ENCODE results near the gene COX8A. TPM values are rescaled to one million over a fixed set of nuclear protein-coding genes. Genes with fewer than 3 reads are reported as not detected.

COX8A gene
- polyA plus RNA-seq, 3 donors, result 264 to 345 (median 336) TPM

DNA sequence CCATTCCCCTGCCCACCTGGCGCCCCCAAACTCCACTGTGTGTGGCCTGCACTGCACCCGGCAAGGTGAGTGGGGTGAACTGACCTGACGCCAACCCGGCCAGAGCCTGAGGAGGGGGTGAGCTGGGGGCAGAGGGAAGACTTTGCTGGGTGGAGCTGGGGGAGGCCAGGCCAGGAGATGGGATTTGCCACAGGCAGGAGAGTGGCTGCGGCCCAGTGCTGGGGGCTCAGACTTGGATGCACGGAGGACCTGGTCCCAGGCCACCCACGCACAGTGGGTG, 43.5 kb downstream of the COX8A start:
- DNase-seq, result no peak

DNA sequence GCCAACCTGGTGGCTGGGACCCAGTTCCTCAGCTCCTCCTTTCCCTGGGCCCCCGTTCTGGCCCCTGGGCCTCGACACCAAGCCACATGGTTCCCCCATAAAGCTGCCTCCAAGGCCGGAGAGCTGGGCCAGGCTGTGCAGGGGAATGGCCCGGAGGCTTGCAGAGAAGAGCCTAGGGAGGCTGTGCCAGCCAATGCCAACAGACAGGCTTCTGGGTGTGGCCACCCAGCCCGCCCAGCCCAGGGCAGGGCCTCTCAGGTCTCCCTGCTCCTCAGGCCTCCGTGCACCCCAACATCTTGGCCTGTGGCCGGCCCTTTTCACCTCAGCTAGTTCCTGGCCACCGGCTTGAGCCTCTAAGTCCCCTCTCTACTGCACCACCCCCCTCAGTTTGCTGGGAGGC, 43.9 kb downstream of the COX8A start:
- DNase-seq, result no peak

DNA sequence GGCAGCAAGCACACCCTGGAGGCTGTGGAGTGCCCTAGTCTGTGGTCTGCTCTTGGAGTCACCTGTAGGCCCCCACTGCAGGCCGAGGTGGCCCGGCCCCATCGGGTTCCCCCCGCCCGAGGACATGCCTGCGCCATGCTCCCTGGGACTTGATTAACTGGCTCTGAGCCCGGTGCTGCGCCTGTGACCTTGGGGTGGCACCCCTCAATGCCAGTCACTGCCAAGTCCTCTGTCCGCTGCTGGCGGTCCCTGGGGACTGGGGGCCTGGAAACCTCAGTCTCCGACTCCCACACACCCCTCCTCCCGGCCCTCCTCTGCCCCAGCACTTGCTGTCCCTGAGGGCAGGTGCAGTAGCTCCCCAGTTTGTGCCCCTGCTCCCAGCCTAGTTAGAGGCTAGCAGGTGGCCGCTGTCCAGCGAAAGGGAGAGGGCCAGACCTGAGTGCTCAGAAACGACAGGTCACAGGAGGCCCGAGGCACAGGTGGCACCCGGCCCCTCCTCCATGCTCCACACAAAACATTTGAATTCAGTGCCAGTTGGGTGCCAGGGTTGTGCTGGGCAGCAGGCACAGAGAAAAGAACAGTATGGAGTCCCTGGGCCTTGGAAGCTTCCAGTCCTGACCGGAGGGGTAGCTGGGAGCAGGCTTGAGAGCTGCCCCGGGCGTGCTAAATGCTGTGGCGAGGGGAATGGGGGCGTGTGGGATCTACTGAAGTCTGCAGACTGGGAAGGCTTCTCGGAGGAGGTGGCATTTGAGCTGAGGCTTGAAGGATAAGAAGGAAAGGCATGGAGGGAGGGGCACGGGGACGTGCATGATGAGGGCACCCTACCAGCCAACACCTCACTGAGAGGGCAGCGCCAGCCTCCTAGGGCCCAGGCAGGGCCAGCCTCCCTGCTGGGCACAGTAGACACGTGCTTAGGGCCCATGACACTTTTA, 45.0 kb downstream of the COX8A start:
- no peak for DNase-seq

DNA sequence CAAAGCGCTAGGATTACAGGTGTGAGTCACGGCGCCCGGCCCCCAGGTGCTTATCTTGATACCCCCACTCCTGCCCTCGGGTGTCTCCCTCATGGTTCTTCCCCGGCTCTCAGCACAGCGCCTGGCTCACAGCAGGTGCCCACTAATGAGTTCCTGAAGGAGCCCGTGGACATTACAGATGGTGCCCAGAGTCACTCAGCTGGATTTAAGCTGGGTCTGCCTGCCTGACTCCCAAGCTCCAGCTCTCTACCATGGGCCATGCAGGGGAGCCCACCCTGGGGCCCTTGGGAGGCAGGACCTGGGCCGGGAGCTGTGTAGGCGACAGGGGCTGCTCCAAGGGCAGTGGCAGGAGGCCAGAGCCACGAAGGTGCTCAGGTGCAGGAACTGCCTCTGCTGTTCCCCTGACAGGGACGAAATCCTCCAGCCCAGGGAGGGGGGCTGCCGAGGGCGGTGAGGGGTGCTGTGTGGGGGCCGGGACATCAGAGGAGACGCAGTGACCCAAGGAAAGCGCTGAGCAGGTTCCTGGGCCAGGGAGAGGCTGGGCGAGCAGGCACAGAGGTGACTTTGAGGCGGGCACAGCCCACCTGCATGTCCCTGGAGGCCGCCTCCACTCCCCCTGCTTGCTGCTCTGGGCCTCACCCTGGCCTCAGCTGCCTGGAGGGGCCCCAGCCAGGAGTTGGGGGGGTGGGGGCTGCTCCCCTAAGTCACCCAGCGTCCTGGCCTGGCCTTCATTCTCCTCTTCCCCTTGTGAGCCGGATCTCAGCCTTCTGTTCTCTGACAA, 46.7 kb downstream of the COX8A start:
- no peak for DNase-seq

DNA sequence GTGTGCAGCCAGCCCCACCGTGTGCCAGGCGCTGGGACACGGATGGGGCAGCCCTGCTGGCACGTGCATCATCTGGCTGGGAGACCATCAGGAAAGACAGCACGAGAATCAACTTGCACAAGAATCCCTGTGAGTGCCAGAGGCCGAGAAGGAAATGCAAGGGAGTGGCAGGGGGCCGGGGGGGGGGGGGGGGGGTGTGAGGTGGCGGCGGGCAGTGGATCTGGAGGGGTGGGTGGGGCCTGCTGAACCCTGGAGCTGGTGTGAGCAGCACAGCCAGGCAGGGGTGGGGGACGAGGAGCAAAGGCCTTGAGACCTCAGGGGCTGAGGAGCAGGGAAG, 47.3 kb downstream of the COX8A start:
- no peak for DNase-seq

DNA sequence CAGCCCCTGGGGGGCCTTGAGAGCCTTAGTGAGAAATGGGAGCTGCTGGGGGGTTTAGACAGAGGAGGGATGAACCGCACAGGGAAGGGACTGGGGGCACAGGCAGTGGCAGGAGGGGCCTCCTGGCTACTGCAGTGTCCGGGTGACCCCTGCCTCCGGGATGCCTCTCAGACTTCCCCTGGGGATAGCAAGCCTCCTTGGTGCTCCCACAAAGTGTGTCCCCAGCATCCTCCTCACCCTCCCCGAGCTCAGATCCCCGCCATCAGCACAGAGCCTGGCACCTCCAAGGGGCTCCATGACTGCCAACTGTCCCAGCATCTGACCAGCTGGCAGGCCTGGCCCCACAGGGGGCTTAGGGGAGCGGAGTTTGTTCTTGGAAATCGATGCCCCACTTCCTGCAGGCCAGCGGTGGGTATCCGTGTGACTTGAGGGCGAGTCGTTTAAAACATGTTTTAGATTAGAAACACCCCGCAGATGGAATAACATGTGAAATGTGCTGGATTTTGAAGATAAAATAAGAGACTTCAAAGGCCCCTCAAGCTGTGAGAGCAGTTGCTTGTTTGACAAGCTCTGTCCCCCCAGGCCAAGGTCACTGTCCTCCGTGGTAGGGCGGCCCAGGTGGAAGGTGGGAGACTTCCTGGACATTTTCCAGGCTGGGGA, 47.8 kb downstream of the COX8A start:
- DNase-seq, result no peak

DNA sequence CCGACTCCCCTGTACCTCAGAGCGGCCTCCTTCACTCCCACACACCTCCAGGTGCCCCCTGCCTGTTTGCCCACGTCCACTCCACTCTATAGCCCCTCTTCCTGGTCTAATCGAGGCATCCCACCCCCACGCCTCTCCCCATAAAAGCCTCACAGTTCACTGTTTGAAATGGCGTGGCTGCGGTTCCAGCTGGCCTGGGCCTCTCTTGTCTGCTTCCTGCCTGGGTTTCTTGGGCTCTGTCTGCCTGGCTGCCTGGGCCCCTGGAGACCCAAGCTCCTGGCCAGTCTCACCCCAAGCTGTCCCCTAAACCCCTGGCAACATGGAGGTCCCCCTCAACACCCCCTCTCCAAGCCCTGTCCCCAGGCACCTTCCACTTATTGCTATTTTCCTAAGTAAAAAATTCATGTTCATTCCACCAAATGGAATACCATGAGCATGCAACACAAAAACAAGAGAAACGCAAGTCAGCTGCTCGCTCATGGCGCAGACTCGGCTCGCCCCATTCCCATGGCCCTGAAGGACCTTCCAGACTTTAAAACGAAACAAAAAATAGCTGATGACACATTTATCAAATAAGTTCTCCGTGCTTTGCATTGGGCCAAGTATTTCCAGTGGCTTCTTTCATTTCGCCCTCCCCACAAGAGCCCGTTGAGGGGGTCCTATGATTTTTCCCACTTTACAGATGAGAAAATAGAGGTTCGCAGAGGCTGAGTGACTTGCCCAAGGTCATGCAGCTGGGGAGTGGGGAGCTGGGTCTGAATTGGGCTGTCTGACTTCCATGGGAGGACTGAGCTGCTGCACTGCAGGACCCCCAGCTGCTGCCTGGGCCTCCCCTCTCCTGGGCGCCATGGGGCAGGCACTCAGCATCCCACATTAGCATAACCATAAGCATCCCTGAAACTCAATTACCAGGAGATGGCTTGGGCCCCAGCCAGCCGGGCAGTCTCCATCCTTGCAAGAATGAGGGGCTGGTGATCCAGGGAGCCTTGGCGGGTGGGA, 49.6 kb downstream of the COX8A start:
- no peak for DNase-seq

DNA sequence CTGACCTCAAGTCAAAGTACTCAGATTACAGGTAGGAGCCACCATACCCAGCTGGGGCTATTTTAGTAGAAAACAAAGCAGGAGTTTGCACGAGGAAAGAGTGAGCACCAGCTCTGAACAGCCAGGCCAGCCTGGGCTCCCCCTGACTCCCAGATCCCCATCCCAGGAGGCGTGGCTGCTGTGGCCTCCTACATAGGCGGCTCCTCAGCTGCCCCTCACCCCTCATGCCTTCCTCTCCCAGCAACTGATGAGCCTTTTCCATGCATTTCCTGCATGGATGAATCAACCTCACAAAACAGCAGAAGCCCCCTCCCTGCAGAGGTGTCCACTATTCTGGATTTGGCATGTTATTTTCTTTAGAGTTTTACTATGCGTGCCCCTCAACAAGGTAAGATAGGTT, 50.8 kb downstream of the COX8A start:
- DNase-seq, result no peak

Other genes starting within 250 kb of the COX8A start
- gene ZFTA, start 205.8 kb upstream of the COX8A start, polyA plus RNA-seq (ENCODE audit: insufficient read length in 3 of 3), result 10 to 100 TPM; 42.9 to 52.7 (median 50.6) TPM
- 10 to 100 TPM; 37.7 to 43.1 (median 39.0) TPM for gene SPINDOC, start 161.2 kb upstream of the COX8A start, polyA plus RNA-seq (ENCODE audit: insufficient read length in 3 of 3)
- 10 to 100 TPM; 35.5 to 36.7 (median 35.8) TPM for gene MARK2, start 135.5 kb upstream of the COX8A start, polyA plus RNA-seq (ENCODE audit: insufficient read length in 3 of 3)
- gene RCOR2, start 57.5 kb upstream of the COX8A start, polyA plus RNA-seq (ENCODE audit: insufficient read length in 3 of 3), result 10 to 100 TPM; 11.4 to 16.8 (median 15.4) TPM
- 10 to 100 TPM; 28.1 to 46.4 (median 42.4) TPM for gene NAA40, start 35.6 kb upstream of the COX8A start, polyA plus RNA-seq (ENCODE audit: insufficient read length in 3 of 3)
- gene OTUB1, start 11.8 kb downstream of the COX8A start, polyA plus RNA-seq (ENCODE audit: insufficient read length in 3 of 3), result 100 to 1,000 TPM in 2 of 3 donors, 10 to 100 TPM in 1; 95.3 to 113 (median 110) TPM
- gene FLRT1, start 61.3 kb downstream of the COX8A start, polyA plus RNA-seq (ENCODE audit: insufficient read length in 3 of 3), result 1 to 10 TPM; 3.3 to 4.0 (median 3.4) TPM
- 10 to 100 TPM; 15.2 to 18.9 (median 16.1) TPM for gene MACROD1, start 191.5 kb downstream of the COX8A start, polyA plus RNA-seq (ENCODE audit: insufficient read length in 3 of 3)
- gene STIP1, start 211.6 kb downstream of the COX8A start, polyA plus RNA-seq (ENCODE audit: insufficient read length in 3 of 3), result 100 to 1,000 TPM; 165 to 203 (median 189) TPM
- gene FERMT3, start 232.1 kb downstream of the COX8A start, polyA plus RNA-seq (ENCODE audit: insufficient read length in 3 of 3), result 1 to 10 TPM; 4.7 to 7.5 (median 5.9) TPM